DND-41 (cell line): ENCODE results near the gene TRMT61A.

Experiments
- ATAC-seq: fragments of 200-7000 bp; cut with Tn5 transposase; 3 replicates; pipeline ENCODE4 v1.9.1; 2021; ENCODE audit warnings: low read depth; ENCODE audit not compliant: insufficient read depth
- DNase-seq: peaks from one replicate; pipeline ENCODE4 v3.0.0-alpha.2; 2020
- H2AFZ ChIP-seq: 2 replicates; pipeline ENCODE4 v1.6.0; 2012; ENCODE audit warnings: low read depth, low read length
- H3K27ac ChIP-seq: 2 replicates; pipeline ENCODE4 v1.5.1; 2012; ENCODE audit warnings: low read length, inconsistent platforms
- H3K27me3 ChIP-seq: fragments of 200-600 bp; sonication (generic); 2 replicates; pipeline ENCODE4 v1.6.0; 2012; ENCODE audit warnings: low read length, mild to moderate bottlenecking, inconsistent platforms; ENCODE audit not compliant: insufficient read depth, poor library complexity
- H3K36me3 ChIP-seq: 2 replicates; pipeline ENCODE4 v1.5.1; 2012; ENCODE audit warnings: low read length, inconsistent platforms; ENCODE audit not compliant: insufficient read depth
- H3K4me1 ChIP-seq: 2 replicates; pipeline ENCODE4 v1.5.1; 2012; ENCODE audit warnings: mild to moderate bottlenecking, low read length; ENCODE audit not compliant: insufficient read depth
- H3K4me2 ChIP-seq: 2 replicates; pipeline ENCODE4 v1.6.0; 2012; ENCODE audit warnings: mild to moderate bottlenecking, moderate library complexity, low read length, inconsistent platforms; ENCODE audit not compliant: insufficient read depth
- H3K4me3 ChIP-seq, 2 experiments: fragments of 200-600 bp in 1 of 2; shearing (Covaris generic) in 1 of 2; 2 replicates each; pipeline ENCODE4 v1.5.1; 2012 to 2016; ENCODE audit warnings: inconsistent platforms in 2 of 2, low read length in 2 of 2, mild to moderate bottlenecking in 2 of 2, low read depth in 1 of 2, moderate library complexity in 1 of 2
- H3K79me2 ChIP-seq: 2 replicates; pipeline ENCODE4 v1.6.0; 2012; ENCODE audit warnings: low read length, inconsistent platforms; ENCODE audit not compliant: insufficient read depth
- H3K9ac ChIP-seq: 2 replicates; pipeline ENCODE4 v1.6.0; 2012; ENCODE audit warnings: low read depth, mild to moderate bottlenecking, inconsistent platforms, low read length, moderate library complexity
- H3K9me3 ChIP-seq: 2 replicates; pipeline ENCODE4 v1.5.1; 2012; ENCODE audit warnings: low read length, moderate library complexity, mild to moderate bottlenecking, inconsistent platforms; ENCODE audit not compliant: insufficient read depth, severe bottlenecking
- H4K20me1 ChIP-seq: 2 replicates; pipeline ENCODE4 v1.6.0; 2012; ENCODE audit warnings: low read length; ENCODE audit not compliant: insufficient read depth
- EZH2 ChIP-seq: IDR thresholded peaks from 3 replicates; pipeline ENCODE4 v1.6.1; 2012; ENCODE audit warnings: borderline replicate concordance, low read depth, mild to moderate bottlenecking, moderate library complexity, low read length, inconsistent platforms; ENCODE audit not compliant: severe bottlenecking
- TF ChIP-seq, protein P1 (sequence below): IDR thresholded peaks from 2 replicates; pipeline ENCODE4 v1.5.1; 2012; ENCODE audit warnings: borderline replicate concordance, low read length, moderate library complexity, mild to moderate bottlenecking; ENCODE audit not compliant: poor library complexity, severe bottlenecking; ENCODE audit errors: extremely low read depth

TRMT61A gene

DNA sequence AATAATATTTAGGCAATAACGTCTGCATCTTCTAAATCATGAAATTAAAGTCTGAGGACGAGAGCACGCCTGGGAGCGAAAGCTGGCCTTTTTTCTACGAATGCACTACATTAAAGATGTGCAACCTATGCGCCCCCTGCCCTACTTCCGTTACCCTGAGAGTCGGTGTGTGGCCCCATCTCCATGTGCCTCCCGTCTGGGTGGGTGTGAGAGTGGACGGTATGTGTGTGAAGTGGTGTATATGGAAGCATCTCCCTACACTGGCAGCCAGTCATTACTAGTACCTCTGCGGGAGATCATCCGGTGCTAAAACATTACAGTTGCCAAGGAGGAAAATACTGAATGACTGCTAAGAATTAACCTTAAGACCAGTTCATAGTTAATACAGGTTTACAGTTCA lies 25.7 kb upstream of the TRMT61A start:
- Histone ChIP-seq H3K9me3 (no peaks in the 10 kb centered on the region), H4K20me1 (peaks cover 4% of the 10 kb centered on the region), H3K79me2 (no peaks in the 10 kb centered on the region), H3K4me3 (no peak overlapping the region), H3K4me2 (no peak overlapping the region), H3K36me3 (peaks cover 79% of the 10 kb centered on the region), H2AFZ (no peak overlapping the region), H3K27ac (no peak overlapping the region), H3K4me1 (no peaks in the 10 kb centered on the region), H3K27me3 (no peaks in the 10 kb centered on the region), H3K9ac (no peak overlapping the region)
- TF ChIP-seq, protein P1, sequence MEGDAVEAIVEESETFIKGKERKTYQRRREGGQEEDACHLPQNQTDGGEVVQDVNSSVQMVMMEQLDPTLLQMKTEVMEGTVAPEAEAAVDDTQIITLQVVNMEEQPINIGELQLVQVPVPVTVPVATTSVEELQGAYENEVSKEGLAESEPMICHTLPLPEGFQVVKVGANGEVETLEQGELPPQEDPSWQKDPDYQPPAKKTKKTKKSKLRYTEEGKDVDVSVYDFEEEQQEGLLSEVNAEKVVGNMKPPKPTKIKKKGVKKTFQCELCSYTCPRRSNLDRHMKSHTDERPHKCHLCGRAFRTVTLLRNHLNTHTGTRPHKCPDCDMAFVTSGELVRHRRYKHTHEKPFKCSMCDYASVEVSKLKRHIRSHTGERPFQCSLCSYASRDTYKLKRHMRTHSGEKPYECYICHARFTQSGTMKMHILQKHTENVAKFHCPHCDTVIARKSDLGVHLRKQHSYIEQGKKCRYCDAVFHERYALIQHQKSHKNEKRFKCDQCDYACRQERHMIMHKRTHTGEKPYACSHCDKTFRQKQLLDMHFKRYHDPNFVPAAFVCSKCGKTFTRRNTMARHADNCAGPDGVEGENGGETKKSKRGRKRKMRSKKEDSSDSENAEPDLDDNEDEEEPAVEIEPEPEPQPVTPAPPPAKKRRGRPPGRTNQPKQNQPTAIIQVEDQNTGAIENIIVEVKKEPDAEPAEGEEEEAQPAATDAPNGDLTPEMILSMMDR: no peak
- no peak for TF ChIP-seq EZH2
- no peak for DNase-seq
- ATAC-seq: no peak

DNA sequence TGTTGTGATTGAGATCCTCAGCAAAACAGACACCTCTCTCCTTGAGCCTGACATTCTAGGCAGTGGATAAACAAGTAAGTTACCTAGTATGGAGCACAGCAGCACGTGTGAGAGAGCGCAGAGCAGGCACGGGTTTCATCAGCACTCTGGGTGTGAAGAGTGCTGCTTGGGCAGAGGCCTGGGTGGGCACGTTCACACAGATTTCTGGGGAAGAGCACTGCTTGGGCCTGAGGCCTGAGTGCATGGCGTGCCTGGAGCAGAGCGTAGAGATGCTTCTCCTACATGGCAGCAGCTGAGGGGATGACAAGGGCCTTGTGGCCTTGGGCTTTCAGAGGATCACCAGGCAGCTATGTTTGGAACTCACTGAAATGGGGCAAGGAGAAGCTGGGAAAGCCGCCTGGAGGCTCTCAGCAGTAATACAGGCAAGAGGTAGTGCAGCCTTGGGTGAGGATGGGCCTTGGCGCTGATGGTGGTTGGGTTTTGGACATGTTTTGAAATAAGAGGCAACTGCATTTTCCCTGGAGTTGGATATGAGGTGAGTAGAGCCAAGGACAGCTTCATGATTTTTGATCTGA lies 23.9 kb upstream of the TRMT61A start:
- Histone ChIP-seq H3K4me1 (no peaks in the 10 kb centered on the region), H3K4me2 (no peak overlapping the region), H3K4me3 (no peak overlapping the region), H3K36me3 (peaks cover 72% of the 10 kb centered on the region), H3K79me2 (no peaks in the 10 kb centered on the region), H2AFZ (no peak overlapping the region), H3K9me3 (no peaks in the 10 kb centered on the region), H3K27ac (no peak overlapping the region), H3K9ac (no peak overlapping the region), H3K27me3 (no peaks in the 10 kb centered on the region), H4K20me1 (peaks cover 4% of the 10 kb centered on the region; the same call in 1 of the 2 replicates)
- ATAC-seq: peak; percentile 35; the same call in 1 of the 3 replicates
- no peak for TF ChIP-seq EZH2
- TF ChIP-seq, protein P1: peak; percentile 23
- no peak for DNase-seq

DNA sequence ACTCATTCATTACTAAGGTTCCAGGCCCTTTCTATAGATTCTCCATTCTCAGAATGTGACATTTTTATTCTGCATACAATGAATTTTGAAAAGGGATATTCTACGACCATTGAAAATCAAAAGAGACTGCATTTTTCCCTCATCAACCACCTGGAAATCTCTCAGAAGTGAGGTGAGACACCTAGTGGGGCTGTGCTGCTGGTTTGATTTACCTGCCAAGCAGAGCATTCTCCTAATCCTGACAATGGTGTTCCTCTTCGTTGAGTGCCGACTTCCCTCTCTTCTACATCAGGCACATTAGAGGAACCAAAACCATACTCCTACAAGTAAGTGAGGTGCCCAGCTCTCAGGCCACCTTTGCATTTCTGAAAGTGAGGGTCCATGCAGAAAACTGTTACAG lies 21.2 kb upstream of the TRMT61A start:
- H3K27ac ChIP-seq: no peak overlapping the region
- no peak for ATAC-seq
- TF ChIP-seq, protein P1: no peak
- TF ChIP-seq EZH2: no peak
- no peak overlapping the region for H3K9ac ChIP-seq
- H3K79me2 ChIP-seq: no peaks in the 10 kb centered on the region
- H3K36me3 ChIP-seq: peaks cover 50% of the 10 kb centered on the region
- no peaks in the 10 kb centered on the region for H3K4me1 ChIP-seq
- no peak overlapping the region for H3K4me3 ChIP-seq
- H3K27me3 ChIP-seq: no peaks in the 10 kb centered on the region
- no peaks in the 10 kb centered on the region for H4K20me1 ChIP-seq
- DNase-seq: no peak
- H2AFZ ChIP-seq: no peak overlapping the region
- H3K4me2 ChIP-seq: no peak overlapping the region
- H3K9me3 ChIP-seq: no peaks in the 10 kb centered on the region
